C4-2B (cell line): Measurements from ENCODE around the gene NAPA.

Experiments
- ZFX ChIP-seq: fragments of 450-650 bp; IDR thresholded peaks from 2 replicates; pipeline ENCODE4 v1.6.1; 2017
- TF ChIP-seq, protein P1 (sequence below): fragments of 450-650 bp; conservative IDR thresholded peaks from 2 replicates; pipeline ENCODE4 v1.5.1; 2017; ENCODE audit warnings: mild to moderate bottlenecking

- TF ChIP-seq, protein P1, sequence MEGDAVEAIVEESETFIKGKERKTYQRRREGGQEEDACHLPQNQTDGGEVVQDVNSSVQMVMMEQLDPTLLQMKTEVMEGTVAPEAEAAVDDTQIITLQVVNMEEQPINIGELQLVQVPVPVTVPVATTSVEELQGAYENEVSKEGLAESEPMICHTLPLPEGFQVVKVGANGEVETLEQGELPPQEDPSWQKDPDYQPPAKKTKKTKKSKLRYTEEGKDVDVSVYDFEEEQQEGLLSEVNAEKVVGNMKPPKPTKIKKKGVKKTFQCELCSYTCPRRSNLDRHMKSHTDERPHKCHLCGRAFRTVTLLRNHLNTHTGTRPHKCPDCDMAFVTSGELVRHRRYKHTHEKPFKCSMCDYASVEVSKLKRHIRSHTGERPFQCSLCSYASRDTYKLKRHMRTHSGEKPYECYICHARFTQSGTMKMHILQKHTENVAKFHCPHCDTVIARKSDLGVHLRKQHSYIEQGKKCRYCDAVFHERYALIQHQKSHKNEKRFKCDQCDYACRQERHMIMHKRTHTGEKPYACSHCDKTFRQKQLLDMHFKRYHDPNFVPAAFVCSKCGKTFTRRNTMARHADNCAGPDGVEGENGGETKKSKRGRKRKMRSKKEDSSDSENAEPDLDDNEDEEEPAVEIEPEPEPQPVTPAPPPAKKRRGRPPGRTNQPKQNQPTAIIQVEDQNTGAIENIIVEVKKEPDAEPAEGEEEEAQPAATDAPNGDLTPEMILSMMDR, result no peak
- no peak for TF ChIP-seq ZFX
These were observed 76.1 kb downstream of the NAPA start for GRCh38 chr19:47438793-47439220.
